ENCODE measurements around the gene TIMM13.
"Not testable (repeated sequence)": the region's sequence is repeated elsewhere in the genome, so short reads cannot be mapped to it uniquely, and the experiment has no call there.

TIMM13 gene

GRCh38 chr19:2431318-2432055 lies 4.1 kb upstream of the TIMM13 start:
- DNase-seq (ENCODE audit: low read depth, low spot score) = no peak

DNA sequence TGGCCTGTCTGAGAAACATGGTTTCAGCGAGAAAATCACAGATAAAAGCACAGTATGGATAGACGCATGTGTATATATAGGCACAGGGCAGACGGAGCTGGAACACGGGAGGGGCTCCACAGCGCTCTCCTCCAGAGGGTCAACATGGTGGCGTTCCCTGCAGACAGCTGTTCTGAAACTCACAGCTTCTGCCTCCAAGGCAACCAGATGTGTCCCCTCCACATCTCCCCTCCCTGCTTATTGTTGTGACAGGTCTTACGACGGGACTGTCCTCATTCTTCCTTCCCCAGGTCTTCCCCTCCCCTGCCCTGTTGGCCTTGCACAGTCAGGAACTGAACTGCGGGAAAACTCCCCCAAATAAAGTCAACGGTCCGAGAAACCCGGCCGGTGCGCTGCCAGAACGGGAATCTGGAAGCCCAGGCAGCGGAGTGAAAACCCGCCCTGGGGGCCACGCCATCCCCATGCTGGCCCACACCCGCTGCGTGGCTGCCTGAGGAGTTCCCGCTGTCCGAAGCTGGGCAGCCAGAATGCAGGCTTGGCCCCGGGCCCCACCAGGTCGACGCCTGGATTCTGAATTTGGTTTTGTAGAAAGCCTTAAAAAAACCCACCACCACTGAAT lies 2.6 kb upstream of the TIMM13 start:
- DNase-seq (ENCODE audit: low read depth, low spot score) = no peak

GRCh38 chr19:2428756-2429711 lies 1.6 kb upstream of the TIMM13 start:
- DNase-seq (ENCODE audit: low read depth, low spot score) = no peak

DNA sequence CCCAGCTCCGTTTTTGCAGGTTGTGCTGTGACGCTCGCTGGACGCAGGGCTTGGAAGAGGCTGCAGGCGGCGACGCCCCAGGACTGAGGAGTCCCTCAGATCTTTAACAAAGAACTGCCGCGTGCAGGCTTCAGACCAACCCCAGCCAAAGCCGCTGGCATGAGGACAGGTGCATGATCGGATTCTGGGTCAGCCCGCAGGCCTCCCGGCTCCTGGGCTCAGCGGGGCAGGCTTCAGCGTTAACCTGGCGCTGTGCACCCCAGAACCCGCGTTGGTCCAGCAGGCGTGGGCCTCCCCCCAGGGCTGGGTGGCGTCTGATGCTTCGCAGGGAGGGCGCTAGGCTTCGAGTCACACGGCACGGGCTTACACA lies 920 bp upstream of the TIMM13 start:
- no peak for DNase-seq (ENCODE audit: low read depth, low spot score)

DNA sequence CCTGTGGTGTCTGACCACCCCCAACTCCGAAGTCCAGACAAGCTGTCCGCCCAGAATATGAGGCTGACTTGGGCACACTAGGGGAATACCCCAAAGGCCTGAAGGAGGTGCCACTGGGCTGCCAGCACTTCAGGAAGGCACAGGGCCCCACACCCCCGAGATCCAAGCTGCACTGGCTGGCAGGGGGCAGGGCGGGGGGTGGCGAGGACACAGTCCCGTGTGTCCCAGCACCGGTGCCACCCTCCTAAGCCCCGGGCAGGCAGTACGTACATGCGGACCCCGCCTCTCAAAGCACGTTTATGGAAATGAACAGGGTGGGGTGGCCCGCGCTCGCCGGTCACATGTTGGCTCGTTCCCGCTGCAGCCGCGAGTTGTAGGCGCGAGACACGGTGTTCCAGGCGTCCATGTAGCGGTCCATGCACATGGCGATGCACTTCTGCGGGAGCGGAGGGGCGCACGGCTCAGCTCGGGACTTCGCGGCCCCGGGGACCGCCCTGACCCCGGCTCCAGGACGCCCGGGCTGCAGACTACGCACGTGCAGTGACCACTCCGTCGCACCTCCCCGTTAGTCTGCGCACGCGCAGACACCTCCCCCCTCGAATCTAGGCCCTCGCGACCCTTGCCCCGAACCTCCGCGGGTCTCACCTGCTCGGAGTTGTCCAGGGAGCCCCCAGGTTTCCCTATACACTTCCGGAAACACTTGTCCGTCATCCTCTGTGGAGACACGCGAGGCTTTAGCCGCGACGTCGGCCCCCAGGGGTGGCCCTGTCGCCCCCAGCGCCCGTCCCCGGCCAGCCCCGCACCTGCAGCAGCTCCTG lies 566 bp downstream of the TIMM13 start:
- DNase-seq (ENCODE audit: low read depth, low spot score) = no peak

DNA sequence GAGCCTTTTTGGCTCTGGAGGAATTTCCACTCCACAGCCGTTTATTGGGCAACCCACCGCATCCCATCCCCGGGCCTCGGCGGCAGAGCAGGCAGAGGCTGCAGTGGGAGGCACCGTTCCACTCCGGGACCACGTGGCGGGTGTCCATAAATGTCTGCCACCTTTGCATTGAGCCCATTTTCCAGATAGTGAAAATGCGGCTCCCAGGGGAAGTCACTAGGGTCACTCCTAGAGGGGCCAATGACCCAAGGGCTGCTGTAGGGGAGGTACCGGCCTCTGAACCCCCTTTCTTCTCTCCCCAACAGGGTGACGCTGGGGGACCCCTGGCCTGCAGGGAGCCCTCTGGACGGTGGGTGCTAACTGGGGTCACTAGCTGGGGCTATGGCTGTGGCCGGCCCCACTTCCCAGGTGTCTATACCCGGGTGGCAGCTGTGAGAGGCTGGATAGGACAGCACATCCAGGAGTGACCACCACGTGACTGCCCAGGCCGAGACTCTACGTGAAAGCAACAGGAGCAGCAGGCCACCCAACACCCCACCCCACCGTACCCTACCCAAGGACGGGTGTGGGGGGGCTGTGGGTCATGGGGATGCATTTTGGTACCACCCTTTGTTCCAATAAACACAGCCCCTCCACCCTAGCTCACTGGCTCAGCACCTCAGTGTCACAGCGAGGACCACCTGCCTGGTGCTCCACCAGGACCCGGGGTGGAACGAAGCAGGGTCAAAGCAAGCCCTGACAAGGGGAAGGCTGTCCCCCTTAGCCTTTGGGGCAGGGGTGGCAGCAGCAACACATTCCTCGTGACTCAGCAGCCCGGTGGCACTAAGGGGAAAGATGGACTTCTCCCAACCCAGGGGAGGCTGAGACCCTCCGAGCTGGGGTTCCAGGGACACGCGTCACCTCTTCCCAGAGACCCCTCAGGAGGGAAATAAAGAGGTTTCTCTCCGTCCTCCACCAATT lies 1.5 kb downstream of the TIMM13 start:
- DNase-seq (ENCODE audit: low read depth, low spot score) = no peak

DNA sequence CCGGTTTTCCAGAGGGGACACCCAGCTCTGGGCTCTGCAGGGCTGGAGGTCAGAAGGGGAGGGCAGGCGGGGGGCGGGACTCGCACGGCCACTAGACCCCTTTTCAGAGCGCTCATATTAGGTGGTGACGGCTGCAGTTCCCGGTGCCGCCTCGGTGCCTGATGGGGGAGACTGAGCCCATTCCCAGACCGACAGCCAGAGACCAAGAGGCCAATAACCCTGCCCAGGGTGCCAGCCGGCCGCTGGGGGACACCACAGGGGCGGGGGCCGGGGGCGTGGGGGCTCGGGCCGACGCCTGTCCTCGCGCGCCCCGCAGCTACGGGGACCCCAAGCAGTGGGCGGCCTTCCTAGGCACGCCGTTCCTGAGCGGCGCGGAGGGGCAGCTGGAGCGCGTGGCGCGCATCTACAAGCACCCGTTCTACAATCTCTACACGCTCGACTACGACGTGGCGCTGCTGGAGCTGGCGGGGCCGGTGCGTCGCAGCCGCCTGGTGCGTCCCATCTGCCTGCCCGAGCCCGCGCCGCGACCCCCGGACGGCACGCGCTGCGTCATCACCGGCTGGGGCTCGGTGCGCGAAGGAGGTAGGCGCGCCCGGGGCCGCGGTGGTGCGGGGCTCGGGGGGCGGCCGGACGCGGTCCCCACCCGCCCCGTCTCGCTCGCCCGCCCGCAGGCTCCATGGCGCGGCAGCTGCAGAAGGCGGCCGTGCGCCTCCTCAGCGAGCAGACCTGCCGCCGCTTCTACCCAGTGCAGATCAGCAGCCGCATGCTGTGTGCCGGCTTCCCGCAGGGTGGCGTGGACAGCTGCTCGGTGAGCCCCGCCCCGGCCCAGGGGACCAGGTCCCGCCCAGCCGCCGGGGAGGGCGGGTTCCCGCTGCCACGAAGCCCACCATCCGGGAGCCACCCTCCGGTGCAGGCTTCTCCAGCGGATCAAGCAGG lies 2.4 kb downstream of the TIMM13 start:
- no peak for DNase-seq (ENCODE audit: low read depth, low spot score)

GRCh38 chr19:2423915-2424685 lies 3.3 kb downstream of the TIMM13 start:
- no peak for DNase-seq (ENCODE audit: low read depth, low spot score)

DNA sequence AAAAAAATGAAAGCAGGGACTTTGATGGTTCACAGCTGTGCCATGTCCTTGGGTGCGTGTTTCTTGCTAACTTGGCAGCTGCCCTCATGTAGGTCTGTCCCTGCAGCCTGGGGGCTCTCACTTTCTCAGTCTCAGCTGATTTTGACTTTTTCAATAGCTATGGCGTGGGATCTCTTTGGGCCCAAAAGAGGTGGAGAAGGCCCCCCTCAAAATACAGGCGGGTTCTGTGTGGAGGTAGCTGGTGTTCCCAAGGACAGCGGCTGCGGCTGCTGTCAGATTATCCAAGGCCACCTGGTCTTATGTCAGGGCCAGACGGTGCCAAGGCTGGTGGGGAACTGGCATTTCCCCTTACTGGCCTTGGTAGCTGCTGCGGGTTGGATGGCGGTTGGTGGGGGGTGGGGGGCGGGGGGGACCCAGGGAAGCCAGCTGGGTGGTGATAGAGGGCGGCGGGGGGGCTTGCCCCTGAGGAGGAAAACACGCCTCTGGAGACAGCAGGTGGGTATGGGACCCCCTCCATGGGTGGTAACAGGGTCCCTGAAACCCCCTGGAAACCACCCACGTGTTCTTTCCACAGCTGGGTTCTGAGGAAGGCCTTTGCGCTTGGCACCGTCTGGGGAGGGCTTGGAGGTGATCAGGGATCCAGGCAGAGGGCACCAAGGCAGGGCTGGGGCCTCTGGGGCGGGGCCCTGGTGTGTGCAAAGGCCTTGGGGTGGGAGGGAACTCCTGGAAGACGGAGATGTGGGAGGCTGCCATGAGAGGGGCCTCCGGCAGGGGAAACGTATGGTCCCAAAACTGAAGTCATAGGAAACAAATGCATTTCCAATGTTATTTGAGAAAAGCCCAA lies 4.1 kb downstream of the TIMM13 start:
- no peak for DNase-seq (ENCODE audit: low read depth, low spot score)

DNA sequence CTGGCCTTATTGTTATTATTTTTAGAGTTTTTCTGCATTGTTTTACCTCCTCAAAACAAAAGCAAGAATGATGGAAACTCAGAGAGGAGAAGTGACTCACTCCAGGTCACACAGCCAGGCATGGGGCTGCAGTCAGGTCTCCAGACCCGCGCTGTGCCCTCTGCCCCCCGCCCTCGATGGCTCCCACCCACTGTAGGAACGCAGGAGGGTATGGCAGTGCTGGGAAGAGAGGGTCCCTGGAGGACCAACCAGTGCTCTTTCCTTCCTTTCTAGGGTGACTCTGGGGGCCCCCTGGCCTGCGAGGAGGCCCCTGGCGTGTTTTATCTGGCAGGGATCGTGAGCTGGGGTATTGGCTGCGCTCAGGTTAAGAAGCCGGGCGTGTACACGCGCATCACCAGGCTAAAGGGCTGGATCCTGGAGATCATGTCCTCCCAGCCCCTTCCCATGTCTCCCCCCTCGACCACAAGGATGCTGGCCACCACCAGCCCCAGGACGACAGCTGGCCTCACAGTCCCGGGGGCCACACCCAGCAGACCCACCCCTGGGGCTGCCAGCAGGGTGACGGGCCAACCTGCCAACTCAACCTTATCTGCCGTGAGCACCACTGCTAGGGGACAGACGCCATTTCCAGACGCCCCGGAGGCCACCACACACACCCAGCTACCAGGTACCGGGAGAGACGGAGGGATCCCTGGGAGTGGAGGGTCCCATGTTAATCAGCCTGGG lies 5.6 kb downstream of the TIMM13 start:
- DNase-seq (ENCODE audit: low read depth, low spot score) = no peak

DNA sequence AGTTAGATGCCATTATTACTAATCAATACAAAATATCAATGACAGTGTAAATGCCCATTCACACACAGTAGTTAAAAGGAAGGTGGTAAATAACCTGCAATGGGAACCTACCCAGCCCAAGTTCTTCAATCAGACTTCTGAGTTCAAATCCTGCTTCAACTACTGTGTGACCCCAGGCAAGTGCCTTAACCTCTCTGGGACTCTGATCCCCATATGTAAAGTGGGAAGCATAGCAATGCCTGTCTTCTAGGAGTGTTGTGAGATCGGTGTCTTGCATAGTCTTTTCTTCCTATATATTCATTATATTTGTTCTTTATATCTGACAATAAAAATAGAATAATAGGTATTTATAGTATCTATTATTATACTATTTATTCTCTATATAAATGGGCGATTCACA lies 6.9 kb downstream of the TIMM13 start:
- DNase-seq (ENCODE audit: low read depth, low spot score) = no peak

DNA sequence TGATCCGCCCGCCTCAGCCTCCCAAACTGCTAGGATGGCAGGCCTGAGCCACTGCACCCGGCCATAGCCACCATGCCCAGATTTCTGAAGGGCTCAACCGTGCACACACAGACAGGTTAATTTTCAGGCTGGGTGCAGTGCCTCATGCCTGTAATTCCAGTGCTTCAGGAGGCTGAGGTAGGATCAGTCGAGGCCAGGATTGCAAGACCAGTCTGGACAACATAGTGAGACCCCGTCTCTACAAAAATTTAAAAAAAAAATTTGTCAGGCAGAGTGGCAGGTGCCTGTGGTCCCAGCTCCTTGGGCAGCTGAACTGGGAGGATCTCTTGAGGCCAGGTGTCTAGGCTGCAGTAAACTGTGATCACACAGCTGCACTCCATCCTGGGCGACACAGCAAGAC lies 7.6 kb downstream of the TIMM13 start:
- no peak for DNase-seq (ENCODE audit: low read depth, low spot score)

- DNase-seq (ENCODE audit: low read depth, low spot score) = no peak
These were observed 9.4 kb downstream of the TIMM13 start for GRCh38 chr19:2417881-2418406.

GRCh38 chr19:2417436-2417835 lies 9.9 kb downstream of the TIMM13 start:
- DNase-seq (ENCODE audit: low read depth, low spot score) = not testable (repeated sequence)

DNA sequence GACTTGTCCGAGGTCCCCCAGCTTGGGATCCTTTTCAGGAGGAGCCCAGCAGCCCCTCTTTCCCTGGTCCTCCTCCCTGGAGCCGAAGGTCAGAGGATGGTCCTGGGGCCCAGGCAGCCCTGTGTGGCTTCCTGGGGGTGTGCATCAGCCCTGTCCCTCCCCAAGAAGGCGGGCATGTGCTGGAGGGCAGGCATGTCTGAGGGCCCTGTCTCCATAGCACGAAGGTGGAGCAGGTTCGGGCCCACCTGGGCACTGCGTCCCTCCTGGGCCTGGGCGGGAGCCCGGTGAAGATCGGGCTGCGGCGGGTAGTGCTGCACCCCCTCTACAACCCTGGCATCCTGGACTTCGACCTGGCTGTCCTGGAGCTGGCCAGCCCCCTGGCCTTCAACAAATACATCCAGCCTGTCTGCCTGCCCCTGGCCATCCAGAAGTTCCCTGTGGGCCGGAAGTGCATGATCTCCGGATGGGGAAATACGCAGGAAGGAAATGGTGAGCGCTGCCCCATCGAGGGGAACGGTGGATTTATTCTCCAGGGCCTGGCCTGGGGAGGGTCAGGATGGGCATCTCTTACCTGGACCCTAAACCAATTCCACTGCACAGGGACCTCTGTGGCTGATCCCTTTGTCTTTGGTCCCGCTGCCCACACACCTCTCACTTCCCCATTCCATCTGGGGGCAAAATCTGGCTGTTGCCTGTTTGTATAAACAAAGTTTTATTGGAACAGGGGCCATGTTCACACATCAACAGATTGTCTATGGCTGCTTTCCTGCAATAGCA lies 10.9 kb downstream of the TIMM13 start:
- no peak for DNase-seq (ENCODE audit: low read depth, low spot score)

GRCh38 chr19:2415973-2416319 lies 11.4 kb downstream of the TIMM13 start:
- DNase-seq (ENCODE audit: low read depth, low spot score) = no peak

Measured in iPS DF 19.7 (cell line).